Hepatocyte (in vitro differentiated cells): ENCODE results near the gene CSF3. TPM values are rescaled to one million over a fixed set of nuclear protein-coding genes. Genes with fewer than 3 reads are reported as not detected.
"Not testable (repeated sequence)": the region's sequence is repeated elsewhere in the genome, so short reads cannot be mapped to it uniquely, and the experiment has no call there.

Experiments used
- DNase-seq: peaks from one replicate; pipeline ENCODE4 v3.0.0-alpha.2; 2016; ENCODE audit warnings: low spot score
- H2AFZ ChIP-seq: fragments of 200-600 bp; sonication (generic); 2 replicates; pipeline ENCODE4 v1.6.0; 2016; ENCODE audit warnings: antibody characterized with exemption, mild to moderate bottlenecking
- H3K27ac ChIP-seq: fragments of 200-600 bp; sonication (generic); 2 replicates; pipeline ENCODE4 v1.5.1; 2016; ENCODE audit warnings: mild to moderate bottlenecking
- H3K27me3 ChIP-seq: fragments of 200-600 bp; sonication (generic); 2 replicates; pipeline ENCODE4 v1.6.1; 2016
- H3K36me3 ChIP-seq: fragments of 200-600 bp; sonication (generic); replicated peaks from 2 replicates; pipeline ENCODE4 v1.5.1; 2016; ENCODE audit warnings: low read depth; ENCODE audit not compliant: insufficient read depth
- H3K4me1 ChIP-seq: fragments of 200-600 bp; sonication (generic); 2 replicates; pipeline ENCODE4 v1.5.1; 2016; ENCODE audit warnings: mild to moderate bottlenecking, moderate library complexity; ENCODE audit not compliant: insufficient read depth
- H3K4me2 ChIP-seq: fragments of 200-600 bp; sonication (generic); 2 replicates; pipeline ENCODE4 v1.6.0; 2016
- H3K4me3 ChIP-seq: fragments of 200-600 bp; sonication (generic); 2 replicates; pipeline ENCODE4 v1.5.1; 2016; ENCODE audit warnings: mild to moderate bottlenecking
- H3K79me2 ChIP-seq: fragments of 200-600 bp; sonication (generic); 2 replicates; pipeline ENCODE4 v1.6.0; 2017; ENCODE audit warnings: mild to moderate bottlenecking
- H3K9me2 ChIP-seq: fragments of 200-600 bp; sonication (generic); replicated peaks from 2 replicates; pipeline ENCODE4 v1.6.0; 2017; ENCODE audit warnings: mild to moderate bottlenecking; ENCODE audit not compliant: insufficient read depth
- H3K9me3 ChIP-seq: fragments of 200-600 bp; sonication (generic); 2 replicates; pipeline ENCODE4 v1.5.1; 2016; ENCODE audit warnings: low read depth, mild to moderate bottlenecking
- H4K20me1 ChIP-seq: fragments of 200-600 bp; sonication (generic); 2 replicates; pipeline ENCODE4 v1.6.0; 2016; ENCODE audit warnings: mild to moderate bottlenecking; ENCODE audit not compliant: insufficient read depth, poor library complexity, severe bottlenecking
- CTCF ChIP-seq: fragments of 200-600 bp; sonication (generic); IDR thresholded peaks from 2 replicates; pipeline ENCODE4 v1.5.1; 2016; ENCODE audit warnings: antibody characterized with exemption, mild to moderate bottlenecking; ENCODE audit not compliant: poor library complexity
- EZH2 ChIP-seq: fragments of 200-600 bp; sonication (generic); IDR thresholded peaks from 2 replicates; pipeline ENCODE4 v1.6.1; 2016; ENCODE audit warnings: antibody characterized with exemption, mild to moderate bottlenecking, borderline replicate concordance
- EZH2phosphoT487 ChIP-seq: fragments of 200-600 bp; sonication (generic); IDR thresholded peaks from one replicate; pipeline ENCODE4 v1.6.1; 2018; ENCODE audit warnings: antibody characterized with exemption, mild to moderate bottlenecking, low read depth, moderate library complexity; ENCODE audit not compliant: unreplicated experiment, severe bottlenecking
- WGBS: methylation state at CpG from one replicate; pipeline ENCODE4 v1.1.6; 2016; ENCODE audit warnings: low lambda C conversion rate; ENCODE audit errors: missing lambda C conversion rate; 5-methylcytosine and 5-hydroxymethylcytosine counted together
- polyA plus RNA-seq: library from polyadenylated mRNA; unstranded; fragments of >200 nt; fragmentation: Nextera tagmentation; extraction: Ambion mirVana; gene quantifications from 2 replicates; pipeline ENCODE4 v1.2.1, GENCODE V29; 2016
- total RNA-seq: library from RNA; depleted of rRNA; stranded (reverse); fragments of >200 nt; gene quantifications from 2 replicates; pipeline ENCODE4 v1.2.3, GENCODE V29; 2014

CSF3 gene
- total and polyA plus RNA-seq, 2 experiments from 2014 or later, result 0.36 TPM; not detected in 1

- DNase-seq, result no peak
Measured at GRCh38 chr17:39999067-39999466, 16.2 kb upstream of the CSF3 start.

GRCh38 chr17:40000161-40000560 is 15.1 kb upstream of the CSF3 start:
- Histone ChIP-seq H3K27me3 (no peaks in the 10 kb centered on the region), H3K9me2 (no peaks in the 10 kb centered on the region), H3K79me2 (no peaks in the 10 kb centered on the region), H3K4me2 (no peak overlapping the region), H3K4me1 (no peaks in the 10 kb centered on the region), H2AFZ (no peak overlapping the region), H3K4me3 (no peak overlapping the region), H3K9me3 (no peaks in the 10 kb centered on the region), H4K20me1 (no peaks in the 10 kb centered on the region), H3K27ac (no peak overlapping the region), H3K36me3 (no peaks in the 10 kb centered on the region)
- TF ChIP-seq EZH2phosphoT487, result no peak
- no peak for TF ChIP-seq EZH2
- TF ChIP-seq CTCF, result no peak
- no peak for DNase-seq
- 91% methylated on average over 7 of the region's 7 CpGs for WGBS

More at GRCh38 chr17:39999067-39999466, 16.2 kb upstream of the CSF3 start:
- TF ChIP-seq EZH2phosphoT487 (no peak), EZH2 (no peak), CTCF (no peak)
- no peak overlapping the region for H3K27ac ChIP-seq
- no peaks in the 10 kb centered on the region for H3K9me3 ChIP-seq
- H2AFZ ChIP-seq, result no peak overlapping the region
- no peak overlapping the region for H3K4me3 ChIP-seq
- H3K9me2 ChIP-seq, result no peaks in the 10 kb centered on the region
- no peaks in the 10 kb centered on the region for H3K4me1 ChIP-seq
- WGBS, result 93% methylated on average over 4 of the region's 4 CpGs
- H3K36me3 ChIP-seq, result no peaks in the 10 kb centered on the region
- H3K79me2 ChIP-seq, result no peaks in the 10 kb centered on the region
- H4K20me1 ChIP-seq, result no peaks in the 10 kb centered on the region
- no peaks in the 10 kb centered on the region for H3K27me3 ChIP-seq
- no peak overlapping the region for H3K4me2 ChIP-seq

GRCh38 chr17:40001335-40001734 is 13.9 kb upstream of the CSF3 start:
- not testable (repeated sequence) for H3K27me3 ChIP-seq, H3K4me1 ChIP-seq, DNase-seq, H3K4me2 ChIP-seq, H3K4me3 ChIP-seq, H2AFZ ChIP-seq, H4K20me1 ChIP-seq, H3K79me2 ChIP-seq, H3K36me3 ChIP-seq, H3K9me2 ChIP-seq, H3K27ac ChIP-seq, H3K9me3 ChIP-seq
- WGBS, result 96% methylated on average over 8 of the region's 8 CpGs

- Histone ChIP-seq H3K4me3 (no peak overlapping the region), H4K20me1 (no peaks in the 10 kb centered on the region), H3K79me2 (no peaks in the 10 kb centered on the region), H3K36me3 (no peaks in the 10 kb centered on the region), H3K9me2 (no peaks in the 10 kb centered on the region), H3K27me3 (no peaks in the 10 kb centered on the region), H3K4me2 (no peak overlapping the region), H3K4me1 (no peaks in the 10 kb centered on the region), H3K27ac (no peak overlapping the region), H3K9me3 (no peaks in the 10 kb centered on the region), H2AFZ (no peak overlapping the region)
- DNase-seq, result no peak
- TF ChIP-seq EZH2 (no peak), EZH2phosphoT487 (no peak), CTCF (no peak)
- 99% methylated on average over 9 of the region's 9 CpGs for WGBS
Measured at GRCh38 chr17:40004072-40004471, 11.2 kb upstream of the CSF3 start.
